ENCODE data around the gene TMEM209.

GRCh38 chr7:130201796-130202195 is 3.4 kb downstream of the TMEM209 start:
- TF ChIP-seq CTCF (IDR thresholded peaks at IDR 0.05) = no peak
- no peak for TF ChIP-seq EP300 (IDR thresholded peaks at IDR 0.05)
